Loucy (cell line): ENCODE measurements around the gene ERC1.

Experiments
- H2AFZ ChIP-seq: fragments of 200-600 bp; sonication (generic); 2 replicates; pipeline ENCODE4 v1.6.0; 2016; ENCODE audit warnings: antibody characterized with exemption, mild to moderate bottlenecking, low read length, moderate library complexity
- H3F3A ChIP-seq: fragments of 200-600 bp; 2 replicates; pipeline ENCODE4 v1.6.0; 2016; ENCODE audit warnings: antibody characterized with exemption, low read depth, mild to moderate bottlenecking
- H3K27me3 ChIP-seq: fragments of 200-600 bp; sonication (generic); 2 replicates; pipeline ENCODE4 v1.6.1; 2014; ENCODE audit warnings: low read length, mild to moderate bottlenecking; ENCODE audit not compliant: insufficient read depth, poor library complexity, severe bottlenecking
- H3K36me3 ChIP-seq: fragments of 200-600 bp; sonication (generic); 2 replicates; pipeline ENCODE4 v1.6.1; 2016; ENCODE audit warnings: low read length; ENCODE audit not compliant: insufficient read depth
- H3K4me1 ChIP-seq: fragments of 200-600 bp; sonication (generic); 2 replicates; pipeline ENCODE4 v1.5.1; 2014; ENCODE audit warnings: low read length, mild to moderate bottlenecking; ENCODE audit not compliant: insufficient read depth, poor library complexity, severe bottlenecking
- H3K4me2 ChIP-seq: fragments of 200-600 bp; sonication (generic); 2 replicates; pipeline ENCODE4 v1.6.0; 2014; ENCODE audit warnings: antibody characterized with exemption, low read length, low read depth, mild to moderate bottlenecking; ENCODE audit not compliant: poor library complexity, severe bottlenecking
- H3K4me3 ChIP-seq: fragments of 200-600 bp; sonication (generic); 2 replicates; pipeline ENCODE4 v1.5.1; 2014; ENCODE audit warnings: low read length, mild to moderate bottlenecking, mixed read lengths; ENCODE audit not compliant: poor library complexity, severe bottlenecking
- H3K79me2 ChIP-seq: fragments of 200-600 bp; sonication (generic); 2 replicates; pipeline ENCODE4 v1.6.1; 2014; ENCODE audit warnings: low read length; ENCODE audit not compliant: insufficient read depth
- H3K9ac ChIP-seq: fragments of 200-600 bp; sonication (generic); 2 replicates; pipeline ENCODE4 v1.6.0; 2014; ENCODE audit warnings: mild to moderate bottlenecking, low read depth, low read length, moderate library complexity; ENCODE audit not compliant: poor library complexity, severe bottlenecking
- H3K9me2 ChIP-seq: fragments of 200-600 bp; sonication (generic); replicated peaks from 2 replicates; pipeline ENCODE4 v1.6.1; 2016; ENCODE audit warnings: low read depth, low read length, mixed read lengths
- H3K9me3 ChIP-seq: fragments of 200-600 bp; sonication (generic); 2 replicates; pipeline ENCODE4 v1.6.1; 2014; ENCODE audit warnings: mild to moderate bottlenecking, antibody characterized with exemption, low read length, low read depth; ENCODE audit not compliant: insufficient read depth
- H4K20me1 ChIP-seq: fragments of 200-600 bp; sonication (generic); 2 replicates; pipeline ENCODE4 v1.6.0; 2014; ENCODE audit warnings: antibody characterized with exemption, low read length, mild to moderate bottlenecking; ENCODE audit not compliant: insufficient read depth, poor library complexity, severe bottlenecking
- CTCF ChIP-seq: fragments of 200-600 bp; sonication (generic); conservative IDR thresholded peaks from 2 replicates; pipeline ENCODE4 v1.5.1; 2014; ENCODE audit warnings: mild to moderate bottlenecking, antibody characterized with exemption, low read length
- EZH2phosphoT487 ChIP-seq: fragments of 200-600 bp; IDR thresholded peaks from 2 replicates; pipeline ENCODE4 v1.6.1; 2018; ENCODE audit warnings: antibody characterized with exemption, mild to moderate bottlenecking, moderate library complexity, borderline replicate concordance

The ERC1 gene

GRCh38 chr12:1401891-1402290, 410.9 kb downstream of the ERC1 start:
- Histone ChIP-seq H3K4me1 (no peaks in the 10 kb centered on the region), H3K4me2 (no peak overlapping the region), H3K36me3 (no peaks in the 10 kb centered on the region), H3F3A (no peaks in the 10 kb centered on the region), H4K20me1 (no peaks in the 10 kb centered on the region), H3K27me3 (no peaks in the 10 kb centered on the region), H3K9me2 (no peaks in the 10 kb centered on the region), H3K9me3 (no peaks in the 10 kb centered on the region), H2AFZ (no peak overlapping the region), H3K9ac (no peak overlapping the region), H3K79me2 (no peaks in the 10 kb centered on the region), H3K4me3 (no peak overlapping the region)
- TF ChIP-seq CTCF (no peak), EZH2phosphoT487 (no peak)

- no peak overlapping the region for H3K4me2 ChIP-seq
- H3F3A ChIP-seq, result no peaks in the 10 kb centered on the region
- no peaks in the 10 kb centered on the region for H3K4me1 ChIP-seq
- no peak for TF ChIP-seq CTCF
- no peak for TF ChIP-seq EZH2phosphoT487
- no peaks in the 10 kb centered on the region for H3K79me2 ChIP-seq
- H3K36me3 ChIP-seq, result no peaks in the 10 kb centered on the region
- H3K4me3 ChIP-seq, result no peak overlapping the region
- H3K9me2 ChIP-seq, result no peaks in the 10 kb centered on the region
- H4K20me1 ChIP-seq, result no peaks in the 10 kb centered on the region
- no peak overlapping the region for H3K9ac ChIP-seq
- no peak overlapping the region for H2AFZ ChIP-seq
- H3K27me3 ChIP-seq, result no peaks in the 10 kb centered on the region
- H3K9me3 ChIP-seq, result no peaks in the 10 kb centered on the region
Measured at GRCh38 chr12:1403417-1403816, 412.4 kb downstream of the ERC1 start.

- H3F3A ChIP-seq, result no peaks in the 10 kb centered on the region
- H4K20me1 ChIP-seq, result no peaks in the 10 kb centered on the region
- H2AFZ ChIP-seq, result no peak overlapping the region
- no peaks in the 10 kb centered on the region for H3K9me2 ChIP-seq
- no peak for TF ChIP-seq CTCF
- TF ChIP-seq EZH2phosphoT487, result no peak
- H3K36me3 ChIP-seq, result no peaks in the 10 kb centered on the region; the same call in 1 of the 2 replicates
- H3K4me3 ChIP-seq, result no peak overlapping the region
- H3K9ac ChIP-seq, result no peak overlapping the region
- H3K9me3 ChIP-seq, result no peaks in the 10 kb centered on the region
- H3K27me3 ChIP-seq, result no peaks in the 10 kb centered on the region
- H3K4me2 ChIP-seq, result no peak overlapping the region
- H3K4me1 ChIP-seq, result no peaks in the 10 kb centered on the region
- H3K79me2 ChIP-seq, result no peaks in the 10 kb centered on the region
Measured at GRCh38 chr12:1405619-1406018, 414.6 kb downstream of the ERC1 start.
